HS-5 (cell line): ENCODE results near the gene PCDHA8.
"Not testable (repeated sequence)": the region's sequence is repeated elsewhere in the genome, so short reads cannot be mapped to it uniquely, and the experiment has no call there.

Source experiments
- DNase-seq: peaks from one replicate; pipeline ENCODE4 v3.0.0-alpha.2; 2012; ENCODE audit warnings: low read depth

The PCDHA8 gene

GRCh38 chr5:140829511-140830501, 11.2 kb upstream of the PCDHA8 start:
- not testable (repeated sequence) for DNase-seq

GRCh38 chr5:140833993-140834392, 7.0 kb upstream of the PCDHA8 start, which contains the start of gene PCDHA7:
Gene PCDHA7, plus strand, starts transcription at chr5:140834269. Its CDS starts 115 bp downstream, at chr5:140834384.
- no peak for DNase-seq

GRCh38 chr5:140834439-140835008, 6.5 kb upstream of the PCDHA8 start:
- DNase-seq: not testable (repeated sequence)

DNA sequence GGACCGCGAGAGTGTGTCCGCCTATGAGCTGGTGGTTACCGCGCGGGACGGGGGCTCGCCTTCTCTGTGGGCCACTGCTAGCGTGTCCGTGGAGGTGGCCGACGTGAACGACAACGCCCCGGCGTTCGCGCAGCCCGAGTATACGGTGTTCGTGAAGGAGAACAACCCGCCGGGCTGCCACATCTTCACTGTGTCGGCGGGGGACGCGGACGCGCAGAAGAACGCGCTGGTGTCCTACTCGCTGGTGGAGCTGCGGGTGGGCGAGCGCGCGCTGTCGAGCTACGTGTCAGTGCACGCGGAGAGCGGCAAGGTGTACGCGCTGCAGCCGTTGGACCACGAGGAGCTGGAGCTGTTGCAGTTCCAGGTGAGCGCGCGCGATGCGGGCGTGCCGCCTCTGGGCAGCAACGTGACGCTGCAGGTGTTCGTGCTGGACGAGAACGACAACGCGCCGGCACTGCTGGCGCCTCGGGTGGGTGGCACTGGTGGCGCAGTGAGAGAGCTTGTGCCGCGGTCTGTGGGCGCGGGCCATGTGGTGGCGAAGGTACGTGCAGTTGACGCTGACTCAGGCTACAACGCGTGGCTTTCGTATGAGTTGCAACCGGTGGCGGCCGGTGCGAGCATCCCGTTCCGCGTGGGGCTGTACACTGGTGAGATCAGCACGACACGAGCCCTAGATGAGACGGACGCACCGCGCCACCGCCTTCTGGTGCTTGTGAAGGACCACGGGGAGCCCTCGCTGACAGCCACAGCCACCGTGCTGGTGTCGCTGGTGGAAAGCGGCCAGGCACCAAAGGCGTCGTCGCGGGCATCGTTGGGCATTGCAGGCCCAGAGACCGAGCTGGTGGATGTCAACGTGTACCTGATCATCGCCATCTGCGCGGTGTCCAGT, 5.1 kb upstream of the PCDHA8 start:
- no peak for DNase-seq

DNA sequence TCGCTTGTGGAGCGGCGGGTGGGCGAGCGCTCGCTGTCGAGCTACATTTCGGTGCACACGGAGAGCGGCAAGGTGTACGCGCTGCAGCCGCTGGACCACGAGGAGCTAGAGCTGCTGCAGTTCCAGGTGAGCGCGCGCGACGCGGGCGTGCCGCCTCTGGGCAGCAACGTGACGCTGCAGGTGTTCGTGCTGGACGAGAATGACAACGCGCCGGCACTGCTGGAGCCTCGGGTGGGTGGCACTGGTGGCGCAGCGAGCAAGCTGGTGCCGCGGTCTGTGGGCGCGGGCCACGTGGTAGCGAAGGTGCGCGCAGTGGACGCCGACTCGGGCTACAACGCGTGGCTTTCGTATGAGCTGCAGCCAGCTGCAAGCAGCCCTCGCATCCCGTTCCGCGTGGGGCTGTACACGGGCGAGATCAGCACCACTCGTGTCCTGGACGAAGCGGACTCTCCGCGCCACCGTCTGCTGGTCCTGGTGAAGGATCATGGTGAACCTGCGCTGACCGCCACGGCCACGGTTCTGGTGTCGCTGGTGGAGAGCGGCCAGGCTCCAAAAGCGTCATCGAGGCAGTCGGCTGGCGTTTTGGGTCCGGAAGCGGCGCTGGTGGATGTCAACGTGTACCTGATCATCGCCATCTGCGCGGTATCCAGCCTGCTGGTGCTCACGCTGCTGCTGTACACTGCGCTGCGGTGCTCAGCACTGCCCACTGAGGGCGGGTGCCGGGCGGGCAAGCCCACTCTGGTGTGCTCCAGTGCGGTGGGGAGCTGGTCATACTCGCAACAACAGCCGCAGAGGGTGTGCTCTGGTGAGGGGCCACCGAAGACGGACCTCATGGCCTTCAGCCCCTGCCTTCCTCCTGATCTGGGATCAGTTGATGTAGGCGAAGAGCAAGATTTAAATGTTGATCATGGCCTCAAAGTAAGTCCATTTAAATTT, 2.1 kb downstream of the PCDHA8 start:
- DNase-seq: no peak

DNA sequence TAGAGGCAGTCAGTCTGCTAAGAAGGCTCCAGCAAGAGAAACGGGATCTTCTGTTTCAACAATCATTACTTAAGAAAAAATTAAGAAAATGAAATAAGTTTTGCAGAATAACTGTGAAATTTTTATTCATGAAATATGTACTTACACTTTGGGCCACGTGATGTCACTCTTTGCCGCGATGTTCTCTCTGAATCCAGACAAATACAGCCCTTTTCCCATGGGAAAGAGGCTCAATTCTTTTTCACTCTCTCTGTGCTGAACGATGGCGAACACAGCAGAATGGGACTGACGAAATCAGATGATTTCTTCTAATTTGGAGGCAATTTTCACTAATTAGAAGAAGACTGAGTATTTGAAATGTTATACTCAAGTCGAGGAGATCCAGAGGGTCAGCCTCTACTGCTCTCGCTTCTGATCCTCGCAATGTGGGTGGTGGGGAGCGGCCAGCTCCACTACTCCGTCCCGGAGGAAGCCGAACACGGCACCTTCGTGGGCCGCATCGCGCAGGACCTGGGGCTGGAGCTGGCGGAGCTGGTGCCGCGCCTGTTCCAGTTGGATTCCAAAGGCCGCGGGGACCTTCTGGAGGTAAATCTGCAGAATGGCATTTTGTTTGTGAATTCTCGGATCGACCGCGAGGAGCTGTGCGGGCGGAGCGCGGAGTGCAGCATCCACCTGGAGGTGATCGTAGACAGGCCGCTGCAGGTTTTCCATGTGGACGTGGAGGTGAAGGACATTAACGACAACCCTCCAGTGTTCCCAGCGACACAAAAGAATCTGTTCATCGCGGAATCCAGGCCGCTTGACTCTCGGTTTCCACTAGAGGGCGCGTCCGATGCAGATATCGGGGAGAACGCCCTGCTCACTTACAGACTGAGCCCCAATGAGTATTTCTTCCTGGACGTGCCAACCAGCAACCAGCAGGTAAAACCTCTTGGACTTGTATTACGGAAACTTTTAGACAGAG, 7.4 kb downstream of the PCDHA8 start, which contains the start of gene PCDHA9:
Gene PCDHA9 (plus strand): TSS at position 244 of the 964 bp plus-strand sequence. CDS start 114 bp downstream, at position 358.
- not testable (repeated sequence) for DNase-seq

- not testable (repeated sequence) for DNase-seq
Measured at GRCh38 chr5:140849831-140850634, 9.0 kb downstream of the PCDHA8 start.

GRCh38 chr5:140855772-140856674, 15.0 kb downstream of the PCDHA8 start, which contains the start of gene PCDHA10:
Gene PCDHA10, plus strand, starts transcription at chr5:140855897. Its CDS starts 152 bp downstream, at chr5:140856049.
- DNase-seq: no peak

DNA sequence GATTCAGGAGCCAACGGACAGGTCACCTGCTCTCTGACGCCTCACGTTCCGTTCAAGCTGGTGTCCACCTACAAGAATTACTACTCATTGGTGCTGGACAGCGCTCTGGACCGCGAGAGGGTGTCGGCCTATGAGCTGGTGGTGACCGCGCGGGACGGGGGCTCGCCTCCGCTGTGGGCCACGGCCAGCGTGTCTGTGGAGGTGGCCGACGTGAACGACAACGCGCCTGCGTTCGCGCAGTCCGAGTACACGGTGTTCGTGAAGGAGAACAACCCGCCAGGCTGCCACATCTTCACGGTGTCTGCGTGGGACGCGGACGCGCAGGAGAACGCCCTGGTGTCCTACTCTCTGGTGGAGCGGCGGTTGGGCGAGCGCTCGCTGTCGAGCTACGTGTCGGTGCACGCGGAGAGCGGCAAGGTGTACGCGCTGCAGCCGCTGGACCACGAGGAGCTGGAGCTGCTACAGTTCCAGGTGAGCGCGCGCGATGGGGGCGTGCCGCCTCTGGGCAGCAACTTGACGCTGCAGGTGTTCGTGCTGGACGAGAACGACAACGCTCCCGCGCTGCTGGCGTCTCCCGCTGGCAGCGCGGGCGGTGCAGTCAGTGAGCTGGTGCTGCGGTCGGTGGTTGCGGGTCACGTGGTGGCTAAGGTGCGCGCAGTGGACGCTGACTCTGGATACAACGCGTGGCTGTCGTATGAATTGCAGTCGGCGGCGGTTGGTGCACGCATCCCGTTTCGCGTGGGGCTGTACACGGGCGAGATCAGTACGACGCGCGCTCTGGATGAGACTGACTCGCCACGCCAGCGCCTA, 16.4 kb downstream of the PCDHA8 start:
- DNase-seq: no peak

DNA sequence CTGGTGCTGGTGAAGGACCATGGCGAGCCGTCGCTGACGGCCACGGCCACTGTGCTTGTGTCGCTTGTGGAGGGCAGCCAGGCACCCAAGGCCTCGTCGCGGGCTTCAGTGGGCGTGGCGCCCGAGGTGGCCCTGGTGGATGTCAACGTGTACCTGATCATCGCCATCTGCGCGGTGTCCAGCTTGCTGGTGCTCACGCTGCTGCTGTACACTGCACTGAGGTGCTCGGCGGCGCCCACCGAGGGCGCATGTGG, 16.9 kb downstream of the PCDHA8 start:
- DNase-seq: no peak

GRCh38 chr5:140862441-140863295, 21.7 kb downstream of the PCDHA8 start:
- no peak for DNase-seq

- no peak for DNase-seq
Measured at GRCh38 chr5:140868721-140869554, 28.0 kb downstream of the PCDHA8 start, which contains the start of gene PCDHA11. Gene PCDHA11, plus strand, starts transcription at chr5:140868957. Its CDS starts 147 bp downstream, at chr5:140869104.

GRCh38 chr5:140869555-140869886, 28.5 kb downstream of the PCDHA8 start:
- DNase-seq: no peak

- no peak for DNase-seq
Measured at GRCh38 chr5:140870221-140871201, 29.5 kb downstream of the PCDHA8 start.
